MCF 10A (cell line): Measurements from ENCODE around the gene SEC14L2. TPM values are rescaled to one million over a fixed set of nuclear protein-coding genes. Genes with fewer than 3 reads are reported as not detected.

Experiments
- BruUV-seq: library from RNA; stranded (reverse); fragments of 400-500 nt; replicated peaks from 2 replicates; lab custom pipeline; 2021; lab: Mats Ljungman, UMichigan
- CTCF ChIA-PET: fragments of 300-600 bp; sonication (Branson Sonifier 250); formaldehyde crosslinking; extraction: SDS; loops from one replicate; lab custom pipeline; 2021; ENCODE audit warnings: antibody characterized with exemption, inconsistent platforms; lab: Yijun Ruan, JAX
- POLR2A ChIA-PET: fragments of 300-600, 350-650 bp; sonication (Branson Sonifier 250); formaldehyde crosslinking; extraction: SDS; loops from one replicate; lab custom pipeline; 2020; ENCODE audit warnings: antibody characterized with exemption, inconsistent platforms; lab: Yijun Ruan, JAX
- DNase-seq: peaks from one replicate; pipeline ENCODE4 v3.0.0-alpha.2; 2018; ENCODE audit not compliant: unreplicated experiment
- H3K27ac Mint-ChIP-seq: one replicate; pipeline ENCODE4 v1.8.0; 2022; ENCODE audit warnings: mild to moderate bottlenecking, low read depth, mixed read lengths; ENCODE audit not compliant: unreplicated experiment
- H3K27me3 Mint-ChIP-seq: one replicate; pipeline ENCODE4 v1.8.0; 2022; ENCODE audit warnings: mixed read lengths; ENCODE audit not compliant: insufficient read depth, unreplicated experiment
- H3K36me3 Mint-ChIP-seq: one replicate; pipeline ENCODE4 v1.8.0; 2022; ENCODE audit warnings: mild to moderate bottlenecking, moderate library complexity, mixed read lengths; ENCODE audit not compliant: insufficient read depth, unreplicated experiment
- H3K4me1 Mint-ChIP-seq: one replicate; pipeline ENCODE4 v1.8.0; 2022; ENCODE audit warnings: mixed read lengths; ENCODE audit not compliant: insufficient read depth, unreplicated experiment
- H3K4me3 Mint-ChIP-seq: one replicate; pipeline ENCODE4 v1.8.0; 2022; ENCODE audit warnings: mild to moderate bottlenecking, moderate library complexity, mixed read lengths; ENCODE audit not compliant: unreplicated experiment
- H3K9me3 Mint-ChIP-seq: one replicate; pipeline ENCODE4 v1.8.0; 2022; ENCODE audit warnings: mixed read lengths; ENCODE audit not compliant: unreplicated experiment
- CTCF ChIP-seq: fragments of 200-600 bp; IDR thresholded peaks from one replicate; pipeline ENCODE4 v1.8.0; 2022; ENCODE audit warnings: antibody characterized with exemption, mild to moderate bottlenecking; ENCODE audit not compliant: unreplicated experiment
- intact Hi-C: fragments of 100-400 bp; cut with micrococcal nuclease; formaldehyde crosslinking; loops from 2 replicates; pipeline ENCODE4 v1.14.1; 2022
- total RNA-seq: library from RNA; stranded (reverse); gene quantifications from 2 replicates; pipeline ENCODE4 v1.2.3, GENCODE V29; 2022

Gene SEC14L2
- total RNA-seq, 1 experiment from 2014 or later: 29.1 TPM

DNA sequence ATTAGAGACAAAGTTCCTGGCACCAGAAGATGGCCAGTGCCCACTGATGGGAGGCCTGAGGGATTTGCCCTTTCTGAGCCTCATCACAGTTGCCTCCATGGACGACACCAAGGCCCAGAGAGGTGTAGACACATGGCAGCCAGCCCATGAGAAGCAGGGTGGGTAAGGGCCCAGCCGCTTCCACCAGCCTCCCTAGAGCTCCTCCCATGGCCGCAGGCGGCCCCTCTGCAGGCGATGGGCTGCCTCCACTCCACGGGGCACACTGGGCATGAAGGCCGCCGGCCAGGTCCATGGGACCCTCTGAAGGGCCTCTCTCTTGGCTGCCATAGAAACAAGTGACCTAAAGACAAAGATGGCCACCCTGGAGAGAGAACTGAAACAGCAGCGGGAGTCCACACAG is 25.5 kb upstream of the SEC14L2 start:
- no peak for DNase-seq
- Mint-ChIP-seq H3K9me3 (no peaks in the 10 kb centered on the region), H3K27me3 (no peaks in the 10 kb centered on the region), H3K36me3 (peaks cover 11% of the 10 kb centered on the region), H3K4me1 (no peaks in the 10 kb centered on the region), H3K27ac (no peak overlapping the region), H3K4me3 (no peak overlapping the region)
- no peak for TF ChIP-seq CTCF
- ChIA-PET POLR2A (no interaction called here), CTCF (no interaction called here)
- BruUV-seq: no TSS peak
- intact Hi-C loops: no loop called here

DNA sequence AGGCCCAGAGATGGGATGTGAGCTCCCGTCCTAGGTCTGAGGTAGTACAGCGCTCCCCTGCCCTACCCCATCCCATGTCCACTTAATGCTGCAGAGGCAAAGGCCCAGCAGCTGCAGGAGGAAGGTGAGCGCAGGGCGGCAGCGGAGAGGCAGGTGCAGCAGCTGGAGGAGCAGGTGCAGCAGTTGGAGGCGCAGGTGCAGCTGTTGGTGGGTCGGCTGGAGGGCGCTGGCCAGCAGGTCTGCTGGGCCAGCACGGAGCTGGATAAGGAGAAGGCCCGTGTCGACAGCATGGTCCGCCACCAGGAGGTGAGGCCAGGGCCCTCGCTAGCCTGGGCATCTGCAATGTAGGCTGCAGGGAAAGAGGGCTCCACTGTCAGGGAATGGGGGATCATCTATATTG is 24.8 kb upstream of the SEC14L2 start:
- Mint-ChIP-seq H3K27me3 (no peaks in the 10 kb centered on the region), H3K4me1 (no peaks in the 10 kb centered on the region), H3K9me3 (no peaks in the 10 kb centered on the region), H3K4me3 (no peak overlapping the region), H3K27ac (no peak overlapping the region), H3K36me3 (peaks cover 11% of the 10 kb centered on the region)
- intact Hi-C loops: no loop called here
- TF ChIP-seq CTCF: no peak
- no TSS peak for BruUV-seq
- POLR2A ChIA-PET: no interaction called here
- CTCF ChIA-PET: interaction anchor here (0.6 kb wide), 1 partner anchor 560 kb away, joined by 3 read pairs; no protein-coding TSS in a partner anchor
- DNase-seq: no peak

GRCh38 chr22:30372915-30373314 is 23.9 kb upstream of the SEC14L2 start:
- BruUV-seq: no TSS peak
- no peak for TF ChIP-seq CTCF
- POLR2A ChIA-PET: interaction anchor here (1.2 kb wide), 1 partner anchor 16 kb away, joined by 6 read pairs; the partner anchor contains the start of genes CCDC157 and SF3A1
- peaks cover 11% of the 10 kb centered on the region for H3K36me3 Mint-ChIP-seq
- H3K4me1 Mint-ChIP-seq: no peaks in the 10 kb centered on the region
- H3K27me3 Mint-ChIP-seq: no peaks in the 10 kb centered on the region
- no peaks in the 10 kb centered on the region for H3K9me3 Mint-ChIP-seq
- DNase-seq: no peak
- H3K27ac Mint-ChIP-seq: no peak overlapping the region
- CTCF ChIA-PET: interaction anchor here (0.6 to 3.2 kb wide), 4 partner anchors 15 to 135 kb away, joined by 3 to 15 read pairs (median 8); partner anchors contain the start of genes CASTOR1 and RNF215
- intact Hi-C loops: no loop called here
- no peak overlapping the region for H3K4me3 Mint-ChIP-seq

- DNase-seq: no peak
- no TSS peak for BruUV-seq
- POLR2A ChIA-PET: interaction anchor here (0.6 to 1.2 kb wide), 4 partner anchors 12 to 38 kb away, joined by 3 to 6 read pairs (median 4); partner anchors contain the start of genes CCDC157 and SF3A1
- H3K27ac Mint-ChIP-seq: no peak overlapping the region
- TF ChIP-seq CTCF: no peak
- no peaks in the 10 kb centered on the region for H3K9me3 Mint-ChIP-seq
- H3K36me3 Mint-ChIP-seq: peaks cover 11% of the 10 kb centered on the region
- H3K27me3 Mint-ChIP-seq: no peaks in the 10 kb centered on the region
- CTCF ChIA-PET: interaction anchor here (0.6 to 3.2 kb wide), 5 partner anchors 12 to 134 kb away, joined by 3 to 15 read pairs (median 12); partner anchors contain the start of genes CASTOR1 and RNF215
- no peaks in the 10 kb centered on the region for H3K4me1 Mint-ChIP-seq
- intact Hi-C loops: no loop called here
- H3K4me3 Mint-ChIP-seq: no peak overlapping the region
Observed at GRCh38 chr22:30373331-30374325, 23.2 kb upstream of the SEC14L2 start.
